Stimulated activated CD4-positive, alpha-beta T cell treated with anti-CD3 and anti-CD28 coated beads, Interleukin-4, amount 100 ng/mL, for 1 hour (primary cell): Measurements from ENCODE around the gene HEXIM1.

Experiments
- DNase-seq: peaks from one replicate; pipeline ENCODE4 v3.0.0-alpha.2; 2020

The HEXIM1 gene, protein sequence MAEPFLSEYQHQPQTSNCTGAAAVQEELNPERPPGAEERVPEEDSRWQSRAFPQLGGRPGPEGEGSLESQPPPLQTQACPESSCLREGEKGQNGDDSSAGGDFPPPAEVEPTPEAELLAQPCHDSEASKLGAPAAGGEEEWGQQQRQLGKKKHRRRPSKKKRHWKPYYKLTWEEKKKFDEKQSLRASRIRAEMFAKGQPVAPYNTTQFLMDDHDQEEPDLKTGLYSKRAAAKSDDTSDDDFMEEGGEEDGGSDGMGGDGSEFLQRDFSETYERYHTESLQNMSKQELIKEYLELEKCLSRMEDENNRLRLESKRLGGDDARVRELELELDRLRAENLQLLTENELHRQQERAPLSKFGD

DNA sequence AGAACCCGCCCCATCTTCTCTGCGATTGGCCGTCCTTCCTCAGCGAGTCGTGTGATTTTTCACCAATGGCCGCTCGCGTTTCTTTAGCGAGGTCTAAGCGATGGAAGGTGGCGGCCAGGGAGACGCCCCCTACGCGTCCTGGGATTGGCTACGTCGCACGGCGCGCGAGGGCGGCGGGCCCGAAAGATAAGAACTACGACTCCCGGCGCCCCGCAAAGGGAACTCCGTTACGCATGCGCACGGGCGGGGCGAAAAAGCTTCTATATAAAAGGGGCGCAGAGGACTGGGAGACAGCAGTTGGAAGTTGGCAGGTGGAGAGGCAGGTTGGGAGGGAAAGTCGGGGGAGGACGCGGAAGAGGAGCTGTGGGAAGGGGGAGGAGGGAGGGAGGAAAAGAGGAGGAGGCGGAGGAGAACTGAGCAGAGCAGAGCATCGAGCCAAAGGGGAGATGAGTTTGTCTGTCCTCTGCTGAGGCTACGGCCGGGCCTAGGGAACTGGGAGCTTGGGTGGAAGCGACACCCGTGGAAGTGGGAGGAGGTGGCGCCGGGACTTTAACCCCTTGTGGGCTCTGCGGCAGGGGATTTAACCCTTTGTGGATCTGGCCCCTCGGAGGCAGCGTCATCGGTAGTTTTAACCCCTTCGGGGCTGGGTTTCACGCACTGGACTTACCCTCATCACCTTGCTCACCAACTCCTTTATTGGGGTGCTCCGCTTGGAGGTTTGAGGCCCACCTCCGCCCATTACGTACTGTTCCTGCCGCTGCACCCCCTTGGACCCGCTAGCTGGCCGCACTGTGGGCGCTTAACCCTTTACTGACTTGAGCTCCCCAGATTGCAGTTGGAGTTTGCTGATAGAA lies at the start of gene HEXIM1:
HEXIM1 (plus strand) TSS at position 293 of the 854 bp plus-strand sequence. CDS start 716 bp downstream, outside the sequence.
- DNase-seq = peak; percentile 98

DNA sequence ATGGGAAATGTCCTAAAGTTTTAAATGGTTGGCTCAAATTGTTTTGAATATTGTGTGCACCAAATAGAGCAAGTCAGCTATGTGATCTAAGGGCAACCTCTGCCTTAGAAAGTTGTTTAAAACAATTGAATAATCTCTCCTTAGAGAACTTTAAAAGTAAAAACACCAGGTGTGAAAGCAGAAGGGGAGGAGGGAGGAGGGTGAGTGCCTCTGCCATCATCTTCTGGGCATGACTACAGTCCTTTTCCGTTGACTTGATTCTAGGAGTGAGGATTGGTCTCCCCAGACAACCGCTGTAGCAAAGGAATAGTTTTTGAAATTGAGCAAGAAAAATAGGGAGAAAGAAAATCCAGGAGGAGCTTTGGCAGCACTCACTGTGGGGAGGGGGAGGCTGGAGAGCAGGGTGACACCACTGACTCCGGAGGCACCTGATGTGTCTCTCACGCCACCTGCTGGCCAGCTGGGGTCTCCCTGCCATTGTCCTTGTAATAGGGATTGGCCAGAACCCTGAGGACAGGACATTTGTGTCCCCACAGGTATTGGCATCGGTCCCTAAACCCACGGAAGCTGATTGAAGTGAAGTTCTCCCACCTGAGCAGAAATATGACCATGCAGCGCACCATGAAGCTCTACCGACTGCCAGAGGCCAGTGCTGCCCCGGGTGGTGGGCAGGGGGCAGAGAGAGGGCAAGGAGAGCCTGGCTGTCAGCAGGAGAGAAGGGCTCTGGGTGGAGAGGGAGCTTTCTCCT lies 49.2 kb upstream of the HEXIM1 start:
- DNase-seq = peak; percentile 76

DNA sequence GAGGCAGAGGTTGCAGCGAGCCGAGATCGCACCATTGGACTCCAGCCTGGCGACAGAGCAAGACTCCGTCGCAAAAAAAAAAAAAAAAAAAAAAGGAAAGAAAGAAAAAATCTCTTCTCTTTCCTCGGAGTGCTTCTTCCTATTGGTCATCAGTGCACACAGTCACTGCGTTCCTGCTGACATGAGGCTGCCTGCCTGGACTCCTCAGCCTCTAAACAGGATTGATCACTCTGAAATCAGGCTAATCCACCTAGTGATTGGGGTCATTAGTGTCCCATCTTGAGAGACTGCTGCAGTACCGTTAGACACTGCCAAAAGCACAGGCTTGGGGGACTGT lies 46.8 kb upstream of the HEXIM1 start:
- no peak for DNase-seq

DNA sequence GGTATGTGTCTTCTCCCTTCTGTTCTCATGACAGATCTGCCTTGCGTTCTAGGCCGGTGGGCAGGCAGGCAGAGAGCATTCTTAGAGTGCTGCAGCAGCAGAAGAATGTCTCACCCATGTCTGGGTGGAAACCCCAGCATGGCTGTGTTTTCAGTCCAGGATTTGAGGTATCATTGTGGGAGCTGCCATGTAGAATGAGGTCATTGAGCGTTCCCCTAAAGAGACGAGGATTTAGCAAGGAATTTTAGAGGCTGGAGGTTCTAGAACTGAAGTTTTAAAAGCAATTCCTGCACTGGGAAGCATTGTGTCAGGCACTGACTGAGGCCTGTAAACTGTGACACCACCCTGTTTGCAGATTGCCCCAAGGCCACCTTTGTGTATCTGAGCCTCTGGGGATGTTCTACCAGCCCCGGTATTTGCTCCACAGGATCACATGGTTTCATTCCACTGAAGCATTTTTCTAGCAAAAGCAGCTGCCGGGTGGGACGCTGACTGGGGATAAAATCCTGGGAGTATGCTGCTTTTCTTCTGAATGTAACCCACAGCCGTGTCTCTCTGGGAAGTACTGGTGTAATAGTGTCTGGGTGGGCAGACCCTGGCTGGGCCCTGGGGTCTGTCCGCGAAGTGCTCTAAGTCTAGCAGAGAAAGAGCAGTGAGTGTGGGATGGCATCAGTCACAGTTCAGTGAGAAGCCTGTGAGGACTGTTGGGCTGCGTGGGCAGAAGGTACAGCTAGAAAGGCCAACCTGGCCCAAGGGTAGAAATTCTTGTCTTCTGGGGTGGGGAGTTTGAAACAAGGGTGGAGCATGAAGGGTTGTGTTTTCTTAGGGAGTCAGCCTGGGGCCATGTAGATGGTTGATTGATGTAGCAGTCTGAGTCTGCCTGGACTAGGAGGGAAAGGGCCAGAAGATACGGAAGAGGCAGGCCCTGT lies 46.1 kb upstream of the HEXIM1 start:
- no peak for DNase-seq

DNA sequence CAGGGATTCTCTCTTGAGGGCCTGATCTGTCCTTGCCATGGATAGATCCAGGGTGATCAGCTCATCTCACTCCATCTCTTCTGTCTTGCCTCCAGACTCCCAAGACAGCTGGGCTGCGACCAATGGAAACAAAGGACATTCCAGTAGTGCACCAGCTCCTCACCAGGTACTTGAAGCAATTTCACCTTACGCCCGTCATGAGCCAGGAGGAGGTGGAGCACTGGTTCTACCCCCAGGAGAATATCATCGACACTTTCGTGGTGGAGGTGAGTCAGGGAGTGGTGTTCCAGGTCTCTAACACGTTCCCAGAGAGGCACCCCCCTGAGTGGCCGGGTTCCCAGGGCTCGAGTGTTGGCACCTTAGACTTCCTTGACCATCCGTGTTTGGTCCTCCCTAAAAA lies 45.4 kb upstream of the HEXIM1 start:
- no peak for DNase-seq

DNA sequence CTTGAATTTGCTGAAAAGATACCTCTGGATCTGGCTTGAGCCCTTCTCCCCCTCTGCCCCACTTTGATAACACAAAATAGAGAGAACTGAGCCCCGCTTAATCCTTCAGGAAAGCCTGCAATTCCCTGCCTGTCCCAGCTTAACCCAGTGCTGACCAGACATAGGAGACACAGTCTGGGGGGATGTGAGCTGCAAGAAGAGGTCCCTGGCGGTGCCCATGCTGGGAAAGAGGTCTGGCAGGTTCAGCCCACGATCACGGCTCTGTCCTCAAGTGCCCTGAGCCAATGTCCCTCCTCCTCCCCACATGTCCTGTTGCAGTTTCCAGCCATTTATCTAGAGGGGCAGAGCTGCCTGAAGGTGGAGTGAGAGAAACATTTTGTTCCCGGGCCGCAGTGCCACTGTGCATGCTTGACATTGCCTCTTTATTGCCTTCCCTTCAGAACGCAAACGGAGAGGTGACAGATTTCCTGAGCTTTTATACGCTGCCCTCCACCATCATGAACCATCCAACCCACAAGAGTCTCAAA lies 44.9 kb upstream of the HEXIM1 start:
- DNase-seq = no peak

DNA sequence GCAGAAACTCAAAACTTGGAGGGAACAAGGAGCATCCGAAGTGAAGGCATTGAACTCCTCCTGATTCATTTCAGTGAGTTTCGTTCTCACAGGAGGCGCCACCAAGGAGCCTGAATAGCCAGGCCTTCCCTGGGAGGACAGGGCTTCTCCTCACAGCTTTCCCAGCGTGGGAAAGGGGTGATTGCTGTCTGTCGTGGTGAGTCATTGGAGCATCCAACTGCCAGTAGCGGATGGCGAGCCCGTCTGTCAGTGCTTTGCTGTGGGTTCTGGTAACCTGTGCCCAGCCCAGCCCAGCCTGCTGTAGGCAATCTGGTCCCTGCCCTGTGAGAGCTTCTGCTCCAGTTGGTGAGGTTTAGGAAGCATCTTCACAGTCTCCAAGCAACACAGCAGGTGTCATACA lies 44.2 kb upstream of the HEXIM1 start:
- DNase-seq = no peak

DNA sequence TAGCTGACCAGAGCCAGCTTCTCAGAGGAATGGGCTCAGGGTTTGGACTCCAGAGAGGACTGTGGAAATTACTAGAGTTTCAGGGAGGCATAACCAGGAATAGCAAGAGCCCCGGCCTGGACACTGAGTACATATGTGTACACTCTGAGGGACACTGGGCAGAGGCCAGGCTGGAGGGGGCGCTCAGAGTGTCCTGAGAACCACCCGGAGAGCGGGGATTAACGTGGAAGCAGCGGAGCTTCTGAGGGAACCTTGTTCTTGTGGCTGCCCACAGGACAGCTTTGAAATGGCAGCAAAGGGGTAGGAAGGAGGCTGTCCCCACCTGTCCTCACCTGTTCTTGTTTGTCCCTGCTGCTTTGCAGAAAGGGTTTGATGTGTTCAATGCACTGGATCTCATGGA lies 43.8 kb upstream of the HEXIM1 start:
- no peak for DNase-seq

DNA sequence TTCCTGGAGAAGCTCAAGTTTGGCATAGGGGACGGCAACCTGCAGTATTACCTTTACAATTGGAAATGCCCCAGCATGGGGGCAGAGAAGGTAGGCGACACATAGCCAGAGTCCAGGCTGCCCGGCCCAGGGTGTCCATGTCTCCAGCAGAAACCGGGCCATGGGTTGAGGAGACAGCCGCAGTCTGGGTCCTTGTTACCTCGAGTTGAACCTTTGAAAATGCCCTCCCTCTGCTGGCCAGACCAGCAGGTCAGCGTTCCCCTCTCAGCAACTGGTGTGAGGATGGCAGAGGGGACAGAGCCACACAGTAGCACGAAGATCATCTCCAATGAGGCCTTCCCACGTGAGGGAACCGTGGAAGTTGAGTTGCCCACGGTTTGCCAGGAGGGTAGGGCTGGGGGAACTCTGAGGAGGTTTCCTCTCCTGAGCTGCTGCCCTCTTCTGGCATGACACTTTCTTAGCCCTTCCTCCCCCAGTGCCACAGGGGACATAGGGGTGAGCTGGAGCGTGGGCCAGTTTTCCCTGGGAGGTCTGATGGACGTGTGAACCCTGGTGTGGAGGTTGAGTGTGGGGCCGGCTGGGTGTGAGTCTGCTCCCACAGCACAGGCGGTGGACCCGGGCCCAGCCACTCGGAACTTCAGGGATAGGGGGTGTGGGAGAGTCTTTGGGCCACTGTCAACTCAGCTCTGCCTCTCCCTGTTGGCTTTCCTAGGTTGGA lies 43.2 kb upstream of the HEXIM1 start:
- no peak for DNase-seq

DNA sequence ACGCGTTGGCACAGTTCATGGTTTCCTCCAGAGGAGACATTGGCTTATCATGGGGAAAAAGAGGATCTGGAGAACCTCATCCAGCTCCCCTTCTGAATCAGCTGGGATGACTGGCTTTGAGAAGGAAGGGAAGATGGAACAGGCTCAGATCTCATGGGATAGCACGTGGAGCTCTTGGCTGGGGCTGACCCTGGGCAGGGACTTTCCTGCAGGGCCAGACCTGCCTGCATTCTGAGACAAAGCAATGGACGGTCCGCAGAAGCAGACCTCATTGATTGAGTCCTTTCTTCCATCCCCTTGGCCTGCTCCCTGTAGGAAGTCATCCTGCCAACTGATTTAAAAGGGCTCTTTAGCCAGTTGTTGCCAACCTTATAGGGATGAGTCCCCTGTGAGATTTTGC lies 42.2 kb upstream of the HEXIM1 start:
- DNase-seq = no peak

DNA sequence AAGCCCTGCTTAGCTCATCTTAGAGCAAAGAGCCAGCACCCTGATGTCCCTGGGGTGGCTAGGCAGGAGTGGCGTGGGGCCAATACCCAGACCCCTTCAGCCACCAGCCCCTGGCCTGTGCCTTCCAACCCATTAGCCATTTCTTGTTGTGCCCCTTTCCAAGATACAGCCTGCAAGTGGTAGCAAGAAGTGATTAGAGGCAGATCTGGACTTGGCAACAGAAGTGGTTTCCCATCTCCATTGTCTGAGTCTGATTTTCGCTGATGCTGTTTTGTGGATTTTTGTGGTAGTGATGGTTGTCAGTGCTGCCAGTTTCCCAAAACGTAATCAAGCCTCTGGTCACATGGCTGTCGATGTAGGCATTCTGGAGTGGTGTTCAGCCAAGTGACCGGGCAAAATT lies 41.7 kb upstream of the HEXIM1 start:
- no peak for DNase-seq

DNA sequence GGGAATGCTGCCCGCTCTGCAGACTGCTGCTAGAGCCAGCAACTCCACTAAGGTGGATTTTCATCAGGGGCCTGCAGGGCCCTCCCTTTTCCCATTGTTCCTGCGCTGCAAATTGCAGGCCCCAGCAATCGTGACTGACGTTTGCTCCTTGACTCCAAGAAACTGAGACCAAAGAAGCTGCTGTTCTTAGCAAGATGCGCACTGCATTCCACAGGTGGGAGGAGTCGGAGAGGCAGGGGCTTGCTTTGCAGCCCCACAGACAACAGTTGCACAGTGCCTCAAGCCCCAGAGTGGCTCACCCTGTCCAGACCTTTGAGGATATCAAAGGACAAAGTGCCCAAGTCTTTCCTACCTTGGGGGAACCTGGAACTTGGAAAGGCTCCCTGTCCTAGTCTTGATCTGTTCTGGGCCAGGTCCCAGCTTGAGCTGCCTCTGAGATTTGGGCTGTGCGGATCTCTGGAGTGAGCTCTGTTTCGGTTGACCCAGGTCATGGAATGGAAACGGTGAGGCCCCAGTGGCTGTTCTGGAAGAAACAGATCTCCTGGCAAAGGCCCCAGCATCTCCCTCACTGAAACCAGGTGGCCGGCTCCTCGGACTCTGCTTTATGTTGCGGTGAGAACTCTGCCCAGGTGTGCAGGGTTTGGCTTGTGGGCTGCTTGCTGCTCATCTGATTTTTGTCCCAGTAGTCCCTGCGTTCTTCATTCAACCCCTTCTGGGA lies 40.8 kb upstream of the HEXIM1 start:
- DNase-seq = no peak

DNA sequence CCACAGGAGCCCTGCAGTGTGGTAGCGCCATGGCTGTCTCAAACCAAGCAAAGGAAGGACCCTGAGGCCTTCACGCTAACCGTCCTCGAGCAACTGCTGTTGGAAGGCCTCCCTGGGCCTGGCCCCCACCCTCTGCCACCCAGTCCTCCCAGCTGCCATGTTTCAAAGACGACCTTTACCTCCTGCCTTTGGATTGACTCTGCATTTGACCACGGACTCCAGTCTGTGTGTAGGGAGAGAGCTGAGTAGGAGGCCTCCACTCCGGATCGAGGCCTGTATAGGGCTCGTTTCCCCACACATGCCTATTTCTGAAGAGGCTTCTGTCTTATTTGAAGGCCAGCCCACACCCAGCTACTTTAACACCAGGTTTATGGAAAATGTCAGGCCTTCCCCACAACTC lies 40.2 kb upstream of the HEXIM1 start:
- DNase-seq = no peak

DNA sequence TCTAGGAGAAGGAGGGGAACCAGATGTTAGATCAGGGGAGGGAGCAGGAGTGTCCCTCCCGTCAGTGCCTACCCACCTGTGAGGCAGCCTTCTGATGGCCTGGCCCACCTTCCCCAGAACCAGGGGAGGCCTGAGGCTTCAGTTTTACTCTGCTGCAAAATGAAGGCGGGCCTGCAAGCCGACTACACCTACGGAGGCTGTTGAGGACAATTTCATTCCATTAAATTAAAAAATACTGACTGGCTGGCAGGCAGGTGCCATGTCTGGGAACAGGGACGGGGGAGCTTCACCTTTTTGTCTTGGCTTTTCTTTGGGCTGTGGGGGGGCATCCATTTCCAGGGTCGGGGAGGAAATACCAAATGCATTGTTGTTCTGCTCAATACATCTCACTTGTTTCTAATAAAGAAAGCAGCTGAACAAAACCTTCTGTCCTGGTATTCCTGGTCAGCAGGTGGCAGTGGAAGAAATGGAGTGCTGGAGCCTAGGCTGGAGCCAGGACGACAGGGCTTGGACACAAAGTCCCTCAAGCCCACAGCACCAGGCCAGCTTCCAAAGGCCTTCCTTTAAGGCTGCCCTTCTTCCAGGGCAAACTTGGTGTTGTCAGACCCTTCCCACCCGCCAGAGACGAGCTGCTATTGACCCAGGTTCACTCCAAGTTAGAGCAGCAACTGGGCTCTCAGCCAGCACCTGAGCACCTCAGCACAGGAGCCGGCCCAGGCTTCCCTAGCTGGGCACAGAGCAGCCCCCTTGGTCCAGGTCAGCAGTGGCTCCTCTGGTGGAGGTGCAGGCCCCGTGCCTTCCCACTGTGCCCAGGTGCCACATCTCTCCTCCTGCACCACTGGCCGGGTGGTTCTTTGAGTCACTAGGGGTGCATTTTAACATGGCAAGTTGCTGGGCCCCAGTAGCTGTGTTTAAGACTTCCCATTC lies 39.4 kb upstream of the HEXIM1 start:
- no peak for DNase-seq

DNA sequence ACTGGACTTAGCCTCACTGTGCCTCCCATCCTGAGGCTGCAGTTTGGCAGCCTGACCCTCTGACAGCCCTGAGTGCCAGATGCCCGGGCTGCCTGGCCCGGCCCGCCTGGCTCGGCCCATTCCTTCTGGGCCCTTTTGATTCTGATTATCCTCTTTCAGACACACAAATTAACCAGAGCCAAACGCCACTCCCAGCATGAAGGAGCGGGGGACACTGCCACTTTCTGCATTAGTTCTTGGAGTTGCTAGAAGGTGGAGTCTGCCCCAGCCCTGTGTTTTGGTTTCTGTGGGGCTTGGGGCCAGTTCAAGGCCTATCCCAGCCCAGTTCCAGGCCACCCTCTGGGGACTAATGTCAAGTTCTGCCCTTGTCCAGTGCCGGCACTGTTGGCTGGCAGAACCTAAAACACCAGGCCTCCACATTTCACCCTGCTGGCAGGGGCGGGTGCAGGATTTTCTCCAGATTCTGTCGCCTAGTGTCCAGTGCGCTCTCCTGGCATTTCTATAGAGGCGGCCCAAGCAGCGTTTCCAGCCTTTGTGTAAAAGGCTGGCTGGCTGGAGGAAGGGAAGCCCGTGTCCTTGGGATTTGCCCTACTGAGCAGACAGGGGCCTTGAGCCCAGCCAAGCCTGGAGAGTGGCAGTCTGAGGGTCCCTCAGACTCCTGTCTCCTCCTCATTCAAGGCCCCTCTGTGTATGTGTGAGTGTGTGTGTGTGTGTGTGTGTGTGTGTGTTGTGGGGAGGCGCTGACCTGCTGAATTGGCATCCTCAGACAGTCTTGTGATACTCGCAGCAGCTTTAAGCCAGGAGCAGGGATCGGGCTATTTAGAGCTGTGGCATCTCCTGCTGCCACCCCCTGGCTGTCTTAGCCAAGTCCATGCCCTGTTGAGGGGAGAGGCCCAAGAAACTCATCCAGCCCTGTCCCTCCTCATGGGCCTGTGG lies 37.3 kb upstream of the HEXIM1 start:
- no peak for DNase-seq

DNA sequence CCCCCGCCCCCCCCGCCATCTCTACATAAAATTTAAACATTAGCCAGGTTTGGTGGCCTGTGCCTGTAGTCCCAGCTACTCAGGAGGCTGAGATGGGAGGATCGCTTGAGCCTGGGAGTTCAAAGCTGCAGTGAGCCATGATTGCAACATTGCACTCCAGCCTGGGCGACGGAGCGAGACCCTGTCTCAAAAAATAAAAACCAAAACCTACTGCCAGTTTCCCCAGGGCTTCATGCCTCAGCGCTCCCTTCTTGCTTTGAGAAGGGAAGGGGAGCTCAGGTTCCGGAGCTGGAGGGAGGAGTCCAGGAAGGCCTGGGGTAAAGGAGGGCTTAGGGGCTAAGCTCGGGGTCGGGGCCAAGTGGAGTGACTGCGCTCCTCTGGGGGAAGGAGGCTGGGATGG lies 36.4 kb upstream of the HEXIM1 start:
- no peak for DNase-seq

DNA sequence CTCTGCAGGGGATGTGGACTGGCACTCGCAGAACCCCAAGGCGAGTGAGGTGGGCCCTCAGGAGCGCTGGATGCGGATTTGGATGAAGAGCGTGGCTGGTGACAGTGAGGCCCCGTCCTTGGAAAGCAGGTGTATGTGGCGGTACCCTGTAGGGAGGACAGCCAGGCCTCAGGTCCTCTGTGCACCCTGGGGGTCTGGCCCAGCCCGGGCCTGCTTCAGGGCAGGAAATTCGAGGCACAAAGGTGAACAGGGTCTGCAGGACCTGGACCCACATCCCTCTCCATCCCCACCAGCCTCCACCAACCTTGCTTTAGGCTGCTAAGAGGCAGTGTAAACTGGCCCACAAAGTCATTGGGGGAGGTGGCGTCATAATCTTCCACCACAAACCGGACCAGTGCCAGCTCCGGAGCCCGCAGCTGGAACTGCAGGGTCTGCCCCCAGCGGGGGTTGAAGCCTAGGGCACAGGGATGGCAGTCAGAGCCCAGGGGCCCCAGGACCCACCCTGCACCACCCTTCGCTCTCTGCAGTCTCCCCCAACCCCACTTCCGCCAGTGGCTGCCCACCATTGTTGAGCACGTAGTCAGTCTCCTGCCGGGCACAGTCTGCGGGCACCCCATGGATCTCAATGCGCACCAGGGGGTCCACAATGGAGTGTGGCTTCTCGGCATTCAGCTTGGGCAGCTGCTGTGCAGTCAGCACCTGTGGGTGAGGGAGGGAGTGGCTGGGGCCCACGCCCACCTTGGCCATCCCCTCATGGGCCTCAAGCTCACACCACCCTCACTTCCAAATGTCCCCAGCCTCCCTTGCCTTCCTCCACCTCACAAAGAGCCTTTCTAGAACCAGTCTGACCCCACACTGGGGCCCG lies 35.5 kb upstream of the HEXIM1 start:
- no peak for DNase-seq

DNA sequence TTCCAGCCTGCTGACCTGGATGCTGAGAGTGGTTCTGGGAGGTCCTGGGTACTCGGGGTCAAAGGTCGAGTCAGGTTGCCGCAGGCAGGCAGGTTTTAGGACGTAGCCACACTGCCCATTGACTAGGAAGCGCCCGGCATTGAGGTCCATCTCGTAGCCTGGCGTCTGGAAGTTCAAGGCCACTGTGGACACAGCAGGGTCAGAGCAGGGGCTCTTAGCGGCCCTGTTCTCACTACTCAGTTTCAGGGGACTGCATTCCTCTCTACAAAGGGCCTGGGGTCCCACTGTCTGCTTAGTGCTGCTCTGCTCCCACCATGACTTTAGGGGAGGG lies 34.9 kb upstream of the HEXIM1 start:
- DNase-seq = no peak
